GM10847 (cell line): ENCODE data around the gene ARMC9.

Experiments used
- POLR2A ChIP-seq: IDR thresholded peaks from 2 replicates; pipeline ENCODE4 v1.6.1; 2011; ENCODE audit not compliant: insufficient read length; ENCODE audit errors: extremely low read depth

The ARMC9 gene

DNA sequence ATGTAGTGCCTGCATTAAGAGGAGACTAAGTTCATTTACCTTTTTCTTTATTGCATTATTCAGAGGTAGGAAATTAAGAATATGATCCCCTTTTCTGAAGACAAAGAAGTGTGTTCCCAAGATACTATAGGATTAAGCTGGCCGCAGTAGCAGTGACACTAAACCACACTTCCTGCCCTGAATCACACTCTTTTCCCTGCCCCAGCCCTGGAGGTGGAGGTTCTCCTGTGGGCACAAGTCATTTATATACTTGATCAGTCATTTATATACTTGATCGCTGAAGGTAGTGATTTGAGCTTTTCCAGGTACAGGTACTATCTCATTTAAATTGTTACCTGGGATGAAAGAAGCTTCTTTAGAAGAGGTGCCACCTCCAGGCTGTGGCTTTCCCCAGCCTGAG is 78.6 kb downstream of the ARMC9 start:
- no peak for TF ChIP-seq POLR2A

DNA sequence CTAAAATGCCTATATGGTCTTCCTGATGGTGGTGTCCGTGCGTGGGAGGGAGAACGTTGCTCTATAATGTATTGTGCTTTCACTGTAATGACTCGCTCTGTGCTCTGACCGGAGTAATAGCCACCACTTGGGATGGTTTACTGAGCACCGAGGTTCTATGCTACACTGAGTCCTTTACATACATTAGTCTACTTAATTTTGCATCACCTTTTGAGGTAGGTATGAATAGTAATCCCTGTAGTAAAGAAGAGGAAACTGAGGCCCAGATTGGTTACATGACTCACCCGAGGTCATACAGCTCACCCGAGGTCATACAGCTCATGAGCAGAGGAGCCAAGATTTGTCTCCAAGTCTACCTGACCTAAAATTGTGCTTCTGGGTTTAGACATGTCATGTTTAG is 79.5 kb downstream of the ARMC9 start:
- TF ChIP-seq POLR2A: no peak

- TF ChIP-seq POLR2A: no peak
Measured at GRCh38 chr2:231278868-231279267, 80.4 kb downstream of the ARMC9 start.

- TF ChIP-seq POLR2A: no peak
Measured at GRCh38 chr2:231280846-231281245, 82.4 kb downstream of the ARMC9 start.

DNA sequence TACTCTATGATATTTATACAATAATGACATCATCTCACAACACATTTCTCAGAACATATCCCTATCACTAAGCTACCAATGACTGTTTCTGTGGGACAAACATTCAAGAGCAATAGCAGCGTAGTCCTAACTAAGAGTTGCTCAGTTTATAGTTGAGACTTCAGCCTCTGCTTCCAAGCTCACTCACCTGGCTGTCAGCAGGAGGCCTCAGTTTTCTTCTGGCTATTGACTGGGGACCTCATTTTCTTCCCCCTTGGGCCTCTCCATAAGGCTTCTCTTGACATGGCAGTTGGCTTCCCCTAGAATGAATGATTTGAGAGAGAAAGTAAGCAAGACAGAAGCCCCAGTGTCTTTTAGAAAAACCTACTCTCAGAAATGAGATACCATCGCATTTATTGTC is 85.9 kb downstream of the ARMC9 start:
- TF ChIP-seq POLR2A: no peak

DNA sequence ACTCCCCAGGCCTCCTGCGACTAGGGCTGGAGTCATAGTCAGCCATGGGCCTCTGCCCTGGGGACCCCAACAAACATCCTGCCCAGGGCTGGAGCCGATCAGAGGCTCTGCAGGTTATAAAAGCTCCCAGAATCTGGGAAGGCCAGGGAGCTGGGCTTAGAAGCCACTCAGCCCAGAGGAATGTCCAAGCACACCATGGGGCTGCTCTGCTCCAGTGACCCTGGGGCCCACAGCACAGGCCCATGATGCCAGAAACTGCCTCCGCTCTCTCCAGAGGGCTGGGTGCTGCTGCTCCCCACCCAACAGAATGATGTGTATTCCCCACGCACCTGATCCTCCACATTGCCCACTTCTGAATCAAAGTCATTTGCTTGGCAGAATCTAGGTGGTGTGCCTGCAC is 88.5 kb downstream of the ARMC9 start:
- no peak for TF ChIP-seq POLR2A

GRCh38 chr2:231287696-231288095 is 89.3 kb downstream of the ARMC9 start:
- no peak for TF ChIP-seq POLR2A

DNA sequence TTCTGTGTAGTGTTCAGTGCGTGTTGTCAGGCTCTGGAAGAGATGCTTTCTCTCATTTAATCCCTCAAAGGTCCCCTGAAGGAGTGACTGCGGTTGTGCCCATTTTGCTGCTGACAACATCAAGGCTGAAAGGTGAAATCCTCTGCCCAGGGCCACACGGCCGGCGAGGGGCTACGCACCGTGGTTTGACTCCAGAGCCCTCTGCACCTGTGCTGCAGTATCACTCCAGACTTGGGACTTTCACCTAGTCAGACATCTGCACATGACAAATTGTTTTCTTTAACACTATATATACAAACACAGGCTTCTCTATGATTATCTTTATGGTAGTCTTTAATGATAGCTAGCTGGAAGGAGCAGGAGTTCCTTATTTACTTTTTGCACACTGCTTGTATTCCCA is 90.2 kb downstream of the ARMC9 start:
- TF ChIP-seq POLR2A: no peak

DNA sequence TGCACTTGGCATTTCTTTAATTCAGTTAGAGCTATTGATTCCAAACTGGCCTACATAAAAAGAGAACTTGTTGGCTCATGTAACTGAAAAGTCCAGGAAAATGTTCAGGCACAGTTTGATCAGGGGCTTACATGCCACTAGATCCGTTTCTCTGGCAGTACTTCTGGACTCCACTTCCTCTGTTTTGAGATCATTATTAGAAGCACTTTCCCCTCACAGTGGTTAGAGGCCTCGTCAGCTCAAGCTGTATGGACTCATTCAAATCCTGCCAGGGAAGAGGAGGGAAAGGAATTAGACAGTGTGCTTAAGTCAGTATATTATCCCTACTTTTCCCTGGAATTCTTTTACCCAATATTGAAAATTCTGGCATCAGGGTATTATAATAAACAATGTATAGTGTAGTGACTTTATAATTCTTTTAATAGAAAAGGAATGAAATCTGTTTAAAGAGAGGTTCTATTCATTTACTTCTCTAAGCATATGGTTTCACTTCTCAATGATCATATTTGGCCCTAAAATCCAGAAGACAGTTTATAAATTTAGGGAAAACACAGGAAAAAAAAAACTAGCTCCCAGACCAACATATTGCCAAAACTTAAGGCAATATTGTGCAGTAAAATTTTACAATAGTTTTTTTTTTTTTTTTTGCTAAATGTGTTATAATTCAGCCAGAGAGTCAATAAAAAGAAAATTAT is 92.0 kb downstream of the ARMC9 start:
- TF ChIP-seq POLR2A: no peak

DNA sequence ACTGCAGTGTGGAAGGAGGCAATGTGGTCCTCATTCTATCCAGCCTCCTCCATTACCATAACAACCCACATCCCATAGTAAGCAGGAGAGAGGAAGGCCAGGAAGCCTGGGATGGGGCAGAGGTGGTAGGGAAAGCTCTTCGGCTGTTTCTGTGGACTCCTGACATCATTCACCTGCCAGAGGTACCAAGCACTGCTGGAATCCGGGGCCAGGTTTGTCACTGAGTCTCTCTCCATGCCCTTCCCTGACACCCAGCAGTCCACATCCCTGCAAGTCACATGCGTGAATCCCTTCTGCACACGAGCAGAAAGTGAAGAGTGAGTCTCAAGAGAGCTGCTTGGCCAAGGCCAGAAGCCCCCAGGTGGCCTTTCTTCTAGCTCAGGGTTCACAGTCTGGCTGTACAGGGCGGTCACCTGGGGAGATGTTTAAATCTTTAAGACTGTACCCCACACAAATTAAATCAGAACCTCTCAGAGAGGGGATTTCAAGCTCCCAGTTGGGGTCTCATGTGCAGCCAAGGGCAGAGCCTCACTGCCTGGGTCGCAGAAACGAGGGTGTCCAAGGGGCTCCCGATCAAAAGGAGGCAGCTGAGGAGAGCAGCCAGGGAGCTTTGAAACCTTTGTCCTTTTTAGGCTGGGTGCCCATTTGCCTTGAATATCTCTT is 94.2 kb downstream of the ARMC9 start:
- TF ChIP-seq POLR2A: no peak

DNA sequence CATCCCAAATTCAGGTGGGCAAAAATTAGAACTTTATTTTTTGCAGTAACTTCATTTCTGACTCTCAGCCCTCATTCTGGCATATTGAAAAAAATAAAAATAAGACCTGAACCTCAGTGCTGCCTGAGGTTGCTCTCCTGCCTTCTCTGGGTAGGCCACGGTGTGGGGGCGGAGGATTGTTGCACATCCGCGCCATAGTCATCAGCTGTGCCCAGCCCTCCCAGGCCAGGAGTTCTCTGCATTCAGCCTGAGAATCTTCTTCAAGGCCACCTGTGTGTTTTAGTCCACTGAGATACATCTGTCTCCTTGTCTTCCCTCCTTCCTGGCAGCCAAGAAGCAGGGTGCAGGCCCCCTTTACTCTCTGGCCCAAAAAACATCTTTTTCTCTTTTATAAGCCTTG is 94.7 kb downstream of the ARMC9 start:
- no peak for TF ChIP-seq POLR2A

- no peak for TF ChIP-seq POLR2A
Measured at GRCh38 chr2:231294116-231294515, 95.7 kb downstream of the ARMC9 start.

- TF ChIP-seq POLR2A: no peak
Measured at GRCh38 chr2:231294571-231295362, 96.3 kb downstream of the ARMC9 start.

- TF ChIP-seq POLR2A: no peak
Measured at GRCh38 chr2:231295363-231295655, 96.9 kb downstream of the ARMC9 start.

DNA sequence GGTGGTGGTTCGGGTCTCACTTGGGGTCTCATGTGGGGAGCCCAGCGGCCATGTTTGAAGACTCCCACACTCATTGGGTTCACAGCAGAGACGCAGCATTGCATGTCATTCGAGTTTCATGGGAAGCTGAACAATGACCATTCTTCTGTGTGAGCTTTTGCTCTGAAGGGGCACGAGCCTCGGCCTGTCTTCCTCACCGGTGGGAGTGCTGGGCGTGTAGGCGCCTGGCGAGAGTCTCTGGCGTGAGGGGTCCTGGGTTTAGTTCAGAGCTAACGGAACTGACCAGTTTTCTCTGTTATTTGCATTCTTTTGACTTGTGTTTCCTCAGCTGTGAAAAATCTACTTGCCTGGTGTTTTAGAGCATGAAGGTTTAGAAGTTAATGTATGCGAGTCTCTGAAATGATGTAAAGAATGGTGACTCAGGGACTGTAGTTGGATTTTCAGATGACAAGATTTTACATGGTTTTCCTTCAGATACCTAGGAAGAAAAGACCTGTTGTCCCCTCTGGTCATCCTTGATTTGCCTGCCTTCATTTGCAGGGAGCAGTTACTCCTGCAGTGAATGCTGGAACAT is 98.1 kb downstream of the ARMC9 start:
- no peak for TF ChIP-seq POLR2A

DNA sequence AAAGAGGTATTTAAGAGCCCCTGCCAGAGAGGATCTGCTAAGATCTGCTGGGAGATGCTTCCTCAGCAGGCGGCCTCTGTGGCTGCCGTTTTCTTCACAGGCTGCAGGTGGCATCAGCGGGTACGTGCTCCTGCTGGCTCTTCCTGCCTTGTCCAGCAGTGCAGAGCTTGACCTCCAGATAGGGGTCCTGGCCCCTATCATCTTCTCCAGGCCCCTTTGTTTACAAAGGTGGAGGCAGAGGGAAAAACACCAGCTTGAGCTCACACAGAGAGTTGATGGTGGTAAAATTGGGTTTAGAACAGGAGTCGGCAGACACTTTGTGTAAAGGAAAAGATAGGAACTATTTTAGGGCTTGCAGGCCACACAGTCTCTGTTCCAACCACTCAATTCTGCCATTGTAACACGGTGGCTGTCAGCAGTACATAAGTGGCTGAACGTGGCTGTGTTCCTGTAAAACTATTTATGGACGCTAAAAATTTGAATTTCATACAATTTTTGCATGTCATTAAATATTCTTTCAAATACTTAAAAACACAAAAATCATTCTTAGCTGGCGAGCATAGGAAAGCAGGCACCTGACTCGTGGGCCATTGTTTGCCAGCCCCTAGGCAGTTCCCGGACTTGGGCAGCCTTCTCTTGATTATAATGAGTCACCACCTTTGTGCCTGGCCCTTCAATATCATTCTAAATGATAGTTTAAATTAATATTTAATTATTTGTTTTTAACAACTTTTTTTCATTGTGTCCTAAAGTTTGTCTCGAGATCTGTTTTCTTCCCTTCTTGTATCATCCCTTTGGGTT is 98.9 kb downstream of the ARMC9 start:
- no peak for TF ChIP-seq POLR2A

GRCh38 chr2:231298091-231298490 is 99.7 kb downstream of the ARMC9 start:
- TF ChIP-seq POLR2A: no peak
